ENCODE results near the gene TMCO4. TPM values are rescaled to one million over a fixed set of nuclear protein-coding genes. Genes with fewer than 3 reads are reported as not detected.

TMCO4 gene
- total and polyA plus RNA-seq, 8 donors: 15.7 to 22.1 (median 18.9) TPM

DNA sequence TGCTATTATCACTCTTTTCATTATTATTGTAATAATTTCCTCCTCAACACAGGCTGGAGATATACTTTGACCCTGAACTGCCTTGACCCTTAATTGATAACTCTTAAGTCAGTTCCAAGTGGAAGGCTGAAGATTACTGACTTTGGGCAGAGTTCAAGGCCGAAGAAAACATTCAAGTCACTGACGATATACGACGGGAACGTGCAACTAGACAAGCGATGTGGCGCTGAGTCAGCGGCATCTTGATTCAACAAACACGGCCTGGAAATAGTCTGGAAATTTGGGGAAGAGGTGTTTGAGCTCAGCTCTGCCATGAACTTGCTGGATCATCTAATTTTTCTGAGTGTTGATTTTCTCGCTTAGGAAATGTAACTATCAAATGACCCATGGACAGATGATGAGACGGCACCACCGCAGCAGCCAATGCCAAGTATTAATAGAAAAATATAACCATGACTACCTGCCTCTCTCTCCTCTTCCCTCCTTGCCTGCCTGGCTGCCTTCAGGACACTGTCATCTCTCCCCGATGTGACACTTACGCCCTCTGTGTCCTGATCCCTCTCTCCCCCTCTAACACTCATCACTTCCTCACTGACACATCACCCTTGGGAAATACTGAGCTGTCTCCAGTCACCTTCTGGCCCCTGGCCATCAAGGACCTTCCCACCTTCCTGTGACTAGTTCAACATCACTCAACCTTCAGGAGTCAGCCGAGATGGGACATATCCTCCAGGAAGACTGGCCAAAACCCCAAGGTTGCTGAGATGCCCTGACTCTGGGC is 49.4 kb downstream of the TMCO4 start:
- TF ChIP-seq, protein P1, sequence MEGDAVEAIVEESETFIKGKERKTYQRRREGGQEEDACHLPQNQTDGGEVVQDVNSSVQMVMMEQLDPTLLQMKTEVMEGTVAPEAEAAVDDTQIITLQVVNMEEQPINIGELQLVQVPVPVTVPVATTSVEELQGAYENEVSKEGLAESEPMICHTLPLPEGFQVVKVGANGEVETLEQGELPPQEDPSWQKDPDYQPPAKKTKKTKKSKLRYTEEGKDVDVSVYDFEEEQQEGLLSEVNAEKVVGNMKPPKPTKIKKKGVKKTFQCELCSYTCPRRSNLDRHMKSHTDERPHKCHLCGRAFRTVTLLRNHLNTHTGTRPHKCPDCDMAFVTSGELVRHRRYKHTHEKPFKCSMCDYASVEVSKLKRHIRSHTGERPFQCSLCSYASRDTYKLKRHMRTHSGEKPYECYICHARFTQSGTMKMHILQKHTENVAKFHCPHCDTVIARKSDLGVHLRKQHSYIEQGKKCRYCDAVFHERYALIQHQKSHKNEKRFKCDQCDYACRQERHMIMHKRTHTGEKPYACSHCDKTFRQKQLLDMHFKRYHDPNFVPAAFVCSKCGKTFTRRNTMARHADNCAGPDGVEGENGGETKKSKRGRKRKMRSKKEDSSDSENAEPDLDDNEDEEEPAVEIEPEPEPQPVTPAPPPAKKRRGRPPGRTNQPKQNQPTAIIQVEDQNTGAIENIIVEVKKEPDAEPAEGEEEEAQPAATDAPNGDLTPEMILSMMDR (IDR thresholded peaks at IDR 0.05): no peak
- H3K4me1 ChIP-seq: no peaks in the 10 kb centered on the region
- intact Hi-C loops (cut with DNase I): no loop called here
- ATAC-seq: no peak
- no peaks in the 10 kb centered on the region for H3K9me3 ChIP-seq
- peaks cover 0 to 73% of the 10 kb centered on the region in 2 donors for H3K36me3 ChIP-seq
- no peak overlapping the region for H3K4me3 ChIP-seq
- H3K27me3 ChIP-seq: no peaks in the 10 kb centered on the region
- H3K27ac ChIP-seq: no peak overlapping the region
- no peak for DNase-seq

DNA sequence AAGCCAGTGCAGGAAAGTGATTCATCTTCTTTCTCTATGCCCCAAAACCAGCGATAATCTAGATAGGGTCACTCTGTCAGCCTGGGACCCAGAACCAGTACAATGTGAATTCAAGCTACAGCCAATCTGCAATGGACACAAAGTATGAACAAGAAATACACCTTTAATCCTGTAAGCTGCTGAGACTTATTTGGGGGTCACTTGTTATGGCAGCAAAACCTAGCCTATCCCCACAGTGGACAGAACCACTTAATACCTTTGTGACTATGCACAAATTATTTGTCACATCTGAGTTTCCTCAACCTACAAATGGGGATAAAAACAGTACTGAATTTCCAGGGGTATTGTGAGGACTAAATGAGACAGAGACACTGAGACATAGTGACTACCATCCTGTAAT is 50.0 kb downstream of the TMCO4 start:
- Histone ChIP-seq H3K4me1 (no peaks in the 10 kb centered on the region), H3K36me3 (peaks cover 0 to 73% of the 10 kb centered on the region in 2 donors), H3K9me3 (no peaks in the 10 kb centered on the region), H3K4me3 (no peak overlapping the region), H3K27me3 (no peaks in the 10 kb centered on the region), H3K27ac (no peak overlapping the region)
- ATAC-seq (no peak), DNase-seq (no peak)
- TF ChIP-seq, protein P1 (IDR thresholded peaks at IDR 0.05): no peak
- intact Hi-C loops (cut with DNase I): no loop called here

DNA sequence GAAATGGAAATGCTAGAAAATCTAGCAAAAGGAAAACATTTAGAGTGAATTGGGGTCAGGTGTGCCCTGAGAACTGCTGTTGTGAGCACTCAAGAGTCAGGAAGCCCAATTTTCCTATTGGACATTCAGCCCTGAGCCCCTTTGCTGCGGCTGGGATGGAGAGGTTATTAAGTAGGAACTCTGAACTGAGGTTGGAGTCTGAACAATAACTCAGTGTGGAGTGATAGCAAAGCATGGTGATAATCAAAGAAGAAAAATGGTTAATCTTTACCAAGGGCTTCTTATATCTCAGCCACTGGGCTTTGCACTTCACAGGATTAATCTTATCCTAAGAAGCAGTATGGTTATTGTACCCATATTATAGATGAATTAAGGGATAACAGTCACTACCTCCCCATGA is 52.0 kb downstream of the TMCO4 start:
- ATAC-seq (no peak), DNase-seq (no peak)
- Histone ChIP-seq H3K27me3 (no peaks in the 10 kb centered on the region), H3K9me3 (no peaks in the 10 kb centered on the region), H3K4me3 (no peak overlapping the region), H3K36me3 (peaks cover 0 to 60% of the 10 kb centered on the region in 2 donors), H3K4me1 (no peaks in the 10 kb centered on the region), H3K27ac (no peak overlapping the region)
- intact Hi-C loops (cut with DNase I): no loop called here
- TF ChIP-seq, protein P1 (IDR thresholded peaks at IDR 0.05): no peak

DNA sequence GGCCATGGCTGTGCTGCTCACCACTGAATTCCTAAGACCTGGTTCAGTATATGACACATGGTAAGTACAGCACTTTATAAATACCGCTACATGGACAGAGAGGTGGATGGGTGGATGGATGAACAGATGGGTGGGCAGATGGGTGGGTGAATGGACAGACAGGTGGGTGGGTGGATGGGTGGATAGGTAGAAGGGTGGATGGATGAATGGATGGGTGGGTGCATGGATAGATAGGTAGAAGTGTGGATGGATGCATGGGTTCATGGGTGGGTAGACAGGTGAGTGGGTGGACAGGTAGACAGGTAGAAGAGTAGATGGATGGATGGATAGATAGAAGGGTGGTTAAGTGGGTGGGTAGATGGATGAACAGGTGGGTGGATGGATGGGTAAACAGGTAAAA is 54.8 kb downstream of the TMCO4 start:
- intact Hi-C loops (cut with DNase I): no loop called here
- Histone ChIP-seq H3K27me3 (no peaks in the 10 kb centered on the region), H3K36me3 (peaks cover 0 to 46% of the 10 kb centered on the region in 2 donors), H3K4me1 (no peaks in the 10 kb centered on the region), H3K9me3 (no peaks in the 10 kb centered on the region), H3K27ac (no peak overlapping the region), H3K4me3 (no peak overlapping the region)
- TF ChIP-seq, protein P1 (IDR thresholded peaks at IDR 0.05): no peak
- DNase-seq (no peak), ATAC-seq (no peak)

DNA sequence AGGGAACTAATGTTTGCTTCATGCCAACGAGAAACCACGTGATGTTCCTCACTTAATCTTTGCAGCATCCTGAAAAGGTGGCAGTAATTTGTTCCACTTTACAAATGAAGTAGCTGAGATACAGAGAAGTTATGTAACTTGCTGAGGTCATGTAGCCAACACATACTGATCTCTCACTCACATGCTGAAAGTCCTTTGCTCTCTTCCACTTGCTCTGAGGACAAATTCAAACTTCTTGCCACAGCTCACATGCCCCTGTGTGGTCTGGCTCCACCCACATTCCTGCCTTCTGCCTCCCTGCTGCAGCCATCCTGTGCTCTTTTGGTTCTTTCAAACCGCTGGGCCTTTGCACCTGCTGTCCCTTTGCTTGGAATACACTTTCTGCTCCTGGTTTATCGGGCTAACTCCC is 55.4 kb downstream of the TMCO4 start:
- H3K27me3 ChIP-seq: no peaks in the 10 kb centered on the region
- H3K4me3 ChIP-seq: no peak overlapping the region
- no peaks in the 10 kb centered on the region for H3K4me1 ChIP-seq
- no peaks in the 10 kb centered on the region for H3K9me3 ChIP-seq
- ATAC-seq: no peak
- peaks cover 0 to 46% of the 10 kb centered on the region in 2 donors for H3K36me3 ChIP-seq
- TF ChIP-seq, protein P1 (IDR thresholded peaks at IDR 0.05): no peak
- H3K27ac ChIP-seq: no peak overlapping the region
- DNase-seq: no peak
- intact Hi-C loops (cut with DNase I): no loop called here

Data from left lung (tissue), 10 donors.